Upper lobe of left lung (tissue), 4 donors: ENCODE measurements around the gene HIPK4.

Experiments
- EP300 ChIP-seq, 4 donors: sonication (generic); formaldehyde crosslinking; IDR thresholded peaks; one replicate each; pipeline ENCODE4 v1.5.1; 2017; ENCODE audit warnings: antibody characterized with exemption in 4 of 4, control low read depth in 2 of 4
- POLR2A ChIP-seq, 4 donors: fragments of 450-650 bp; IDR thresholded peaks; one replicate each; pipeline ENCODE4 v1.5.1; 2016 to 2017; ENCODE audit warnings: antibody characterized with exemption in 4 of 4, mild to moderate bottlenecking in 2 of 4
- POLR2AphosphoS5 ChIP-seq, 2 donors: sonication (generic); formaldehyde crosslinking; IDR thresholded peaks; one replicate each; pipeline ENCODE4 v1.5.1; 2017; ENCODE audit warnings: antibody characterized with exemption in 2 of 2
- TF ChIP-seq, protein P1 (sequence below), 6 experiments: fragments of 450-650 bp in 4 of 6; fragments of 200-600 bp in 2 of 6; sonication (generic) in 2 of 6; IDR thresholded peaks; one replicate each; pipeline ENCODE4 v1.5.1; 2016 to 2019; ENCODE audit warnings: antibody characterized with exemption in 6 of 6

GRCh38 chr19:40387155-40387554, 2.8 kb downstream of the HIPK4 start:
- TF ChIP-seq, protein P1, sequence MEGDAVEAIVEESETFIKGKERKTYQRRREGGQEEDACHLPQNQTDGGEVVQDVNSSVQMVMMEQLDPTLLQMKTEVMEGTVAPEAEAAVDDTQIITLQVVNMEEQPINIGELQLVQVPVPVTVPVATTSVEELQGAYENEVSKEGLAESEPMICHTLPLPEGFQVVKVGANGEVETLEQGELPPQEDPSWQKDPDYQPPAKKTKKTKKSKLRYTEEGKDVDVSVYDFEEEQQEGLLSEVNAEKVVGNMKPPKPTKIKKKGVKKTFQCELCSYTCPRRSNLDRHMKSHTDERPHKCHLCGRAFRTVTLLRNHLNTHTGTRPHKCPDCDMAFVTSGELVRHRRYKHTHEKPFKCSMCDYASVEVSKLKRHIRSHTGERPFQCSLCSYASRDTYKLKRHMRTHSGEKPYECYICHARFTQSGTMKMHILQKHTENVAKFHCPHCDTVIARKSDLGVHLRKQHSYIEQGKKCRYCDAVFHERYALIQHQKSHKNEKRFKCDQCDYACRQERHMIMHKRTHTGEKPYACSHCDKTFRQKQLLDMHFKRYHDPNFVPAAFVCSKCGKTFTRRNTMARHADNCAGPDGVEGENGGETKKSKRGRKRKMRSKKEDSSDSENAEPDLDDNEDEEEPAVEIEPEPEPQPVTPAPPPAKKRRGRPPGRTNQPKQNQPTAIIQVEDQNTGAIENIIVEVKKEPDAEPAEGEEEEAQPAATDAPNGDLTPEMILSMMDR (IDR thresholded peaks at IDR 0.05), result no peak
- TF ChIP-seq POLR2A (IDR thresholded peaks at IDR 0.05) (no peak), EP300 (IDR thresholded peaks at IDR 0.05) (no peak), POLR2AphosphoS5 (IDR thresholded peaks at IDR 0.05) (no peak)
